ELR (cell line): ENCODE measurements around the gene ELP6.
"Not testable (repeated sequence)": the region's sequence is repeated elsewhere in the genome, so short reads cannot be mapped to it uniquely, and the experiment has no call there.

Experiments
- DNase-seq: peaks from one replicate; pipeline ENCODE4 v3.0.0-alpha.2; 2015; ENCODE audit warnings: low read depth

ELP6 gene

GRCh38 chr3:47512416-47513124 lies 942 bp downstream of the ELP6 start:
- DNase-seq = peak; percentile 41

DNA sequence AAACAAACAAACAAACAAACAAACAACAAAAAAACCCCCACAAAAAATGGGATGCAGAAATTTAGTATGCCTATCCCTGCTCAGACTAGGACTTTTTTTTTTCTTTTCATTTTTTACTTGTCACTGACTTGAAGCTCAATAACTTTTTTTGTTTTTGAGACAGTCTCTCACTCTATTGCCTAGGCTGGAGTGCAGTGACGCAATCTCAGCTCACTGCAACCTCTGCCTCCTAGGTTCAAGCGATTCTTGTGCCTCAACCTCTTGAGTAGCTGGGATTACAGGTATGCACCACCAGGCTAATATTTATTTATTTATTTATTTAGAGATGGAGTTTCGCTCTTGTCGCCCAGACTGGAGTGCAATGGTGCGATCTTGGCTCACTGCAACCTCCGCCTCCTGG lies 8.2 kb downstream of the ELP6 start:
- not testable (repeated sequence) for DNase-seq

GRCh38 chr3:47504113-47504512 lies 9.4 kb downstream of the ELP6 start:
- DNase-seq = no peak

GRCh38 chr3:47503033-47503432 lies 10.5 kb downstream of the ELP6 start:
- no peak for DNase-seq

DNA sequence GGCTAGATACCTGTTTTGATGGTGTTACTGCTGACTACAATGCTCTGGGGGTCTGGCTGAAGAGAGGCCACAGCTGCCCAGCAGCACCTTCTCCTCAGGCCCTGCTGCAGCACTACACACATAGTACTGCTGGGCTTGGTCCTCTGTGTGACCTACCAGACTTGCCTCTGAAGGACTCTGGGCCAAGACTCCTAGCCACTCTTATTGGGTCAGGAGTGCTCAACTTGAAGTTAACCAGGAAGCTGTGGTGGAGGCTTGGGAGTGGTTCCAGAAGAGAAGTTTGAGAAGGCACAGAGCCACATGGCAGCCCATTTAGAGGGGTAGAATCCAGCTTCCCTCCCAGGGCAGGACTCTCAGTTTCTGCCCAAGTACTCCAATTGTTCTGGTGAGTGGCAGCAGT lies 16.6 kb downstream of the ELP6 start:
- no peak for DNase-seq

- no peak for DNase-seq
These were observed 17.6 kb downstream of the ELP6 start for GRCh38 chr3:47495886-47496285.

GRCh38 chr3:47495111-47495510 lies 18.4 kb downstream of the ELP6 start:
- DNase-seq = no peak

DNA sequence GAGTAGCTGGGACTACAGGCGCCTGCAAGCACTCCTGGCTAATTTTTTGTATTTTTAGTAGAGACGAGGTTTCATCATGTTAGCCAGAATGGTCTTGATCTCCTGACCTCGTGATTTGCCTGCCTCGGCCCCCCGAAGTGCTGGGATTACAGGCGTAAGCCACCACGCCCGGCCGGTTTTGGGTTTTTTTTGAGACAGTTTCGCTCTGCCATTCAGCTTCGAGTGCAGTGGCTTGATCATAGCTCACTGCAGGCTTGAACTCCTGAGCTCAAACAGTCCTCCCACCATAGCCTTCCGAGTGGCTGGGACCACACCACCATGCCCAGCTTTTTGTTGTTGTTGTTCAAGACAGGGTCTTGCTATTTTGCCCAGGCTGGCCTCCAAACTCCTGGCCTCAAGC lies 21.7 kb downstream of the ELP6 start:
- DNase-seq = no peak

DNA sequence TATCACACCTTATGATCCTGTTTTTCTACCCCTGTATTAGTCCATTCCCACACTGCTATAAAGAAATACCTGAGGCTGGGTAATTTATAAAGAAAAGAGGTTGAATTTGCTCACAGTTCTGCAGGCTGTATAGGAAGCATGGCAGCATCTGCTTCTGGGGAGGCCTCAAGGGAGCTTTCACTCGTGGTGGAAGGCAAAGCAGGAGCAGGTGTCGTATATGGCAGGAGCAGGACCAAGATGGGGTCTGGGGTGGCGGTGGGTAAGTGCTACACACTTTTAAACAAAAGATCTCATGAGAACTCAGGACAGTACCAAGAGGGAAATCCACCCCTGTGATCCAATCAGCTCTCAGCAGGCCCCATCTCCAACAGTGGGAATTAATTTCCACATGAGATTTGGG lies 22.3 kb downstream of the ELP6 start:
- no peak for DNase-seq

GRCh38 chr3:47487265-47487664 lies 26.2 kb downstream of the ELP6 start:
- DNase-seq = no peak

GRCh38 chr3:47485812-47486211 lies 27.7 kb downstream of the ELP6 start:
- peak; percentile 65 for DNase-seq

- DNase-seq = no peak
These were observed 31.1 kb downstream of the ELP6 start for GRCh38 chr3:47482366-47482765.

DNA sequence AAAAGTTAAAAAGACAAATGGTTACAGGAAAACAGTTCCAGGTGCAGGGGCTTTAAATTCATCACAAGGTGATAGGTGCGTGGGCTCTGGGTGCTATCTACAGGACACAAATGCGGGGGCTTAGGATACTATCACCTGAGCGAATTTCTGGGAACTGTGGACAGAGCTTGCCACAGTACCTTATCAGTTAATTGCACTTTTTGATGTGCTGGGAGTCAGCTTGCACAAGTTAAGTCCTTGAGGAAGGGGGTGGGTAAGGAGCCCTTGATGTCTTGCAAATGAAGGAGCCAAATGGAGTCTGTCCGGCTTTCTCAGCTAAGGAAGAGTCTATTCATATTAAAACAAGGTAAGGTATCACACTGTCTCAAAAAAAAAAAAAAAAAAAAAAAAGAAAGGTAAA lies 31.7 kb downstream of the ELP6 start:
- DNase-seq = not testable (repeated sequence)

GRCh38 chr3:47480267-47480666 lies 33.2 kb downstream of the ELP6 start:
- DNase-seq = not testable (repeated sequence)

DNA sequence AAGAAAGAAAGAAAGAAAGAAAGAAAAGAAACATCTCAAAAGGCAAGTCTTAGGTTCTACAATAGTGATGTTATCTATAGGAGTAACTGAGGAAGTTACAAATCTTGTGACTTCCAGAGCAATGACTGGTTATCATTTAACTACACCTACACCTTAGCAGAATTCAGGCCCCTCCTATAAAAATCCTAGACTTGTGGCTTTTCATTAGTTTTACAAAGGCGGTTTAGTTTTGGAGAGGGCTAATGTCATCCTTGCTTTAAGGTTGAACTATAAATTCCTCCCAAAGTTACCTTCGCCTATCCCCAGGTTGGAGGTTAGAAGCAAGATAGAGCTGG lies 33.7 kb downstream of the ELP6 start:
- no peak for DNase-seq

GRCh38 chr3:47478022-47478421 lies 35.5 kb downstream of the ELP6 start:
- no peak for DNase-seq

GRCh38 chr3:47476644-47477199 lies 36.8 kb downstream of the ELP6 start:
- DNase-seq = no peak

DNA sequence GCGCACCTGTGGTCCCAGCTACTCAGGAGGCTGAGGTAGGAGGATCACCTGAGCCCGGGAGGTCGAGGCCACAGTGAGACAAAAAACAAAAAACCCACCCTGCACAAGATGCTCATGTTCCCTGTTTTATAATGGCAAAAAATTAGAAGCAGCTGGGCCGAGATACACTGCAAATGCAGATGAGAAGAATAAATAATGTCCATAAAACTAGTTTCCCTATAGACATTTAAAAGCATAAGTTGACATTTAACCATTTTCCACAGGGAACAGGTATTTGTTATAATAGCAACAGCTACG lies 37.2 kb downstream of the ELP6 start:
- no peak for DNase-seq

- peak; percentile 86 for DNase-seq
These were observed 37.8 kb downstream of the ELP6 start, which contains the start of gene SCAP for GRCh38 chr3:47475570-47476329. Gene SCAP, minus strand, starts transcription at chr3:47475941. Its CDS starts 32,948 bp downstream, at chr3:47442993.

- DNase-seq = peak; percentile 36
These were observed 38.4 kb downstream of the ELP6 start for GRCh38 chr3:47475029-47475569.

DNA sequence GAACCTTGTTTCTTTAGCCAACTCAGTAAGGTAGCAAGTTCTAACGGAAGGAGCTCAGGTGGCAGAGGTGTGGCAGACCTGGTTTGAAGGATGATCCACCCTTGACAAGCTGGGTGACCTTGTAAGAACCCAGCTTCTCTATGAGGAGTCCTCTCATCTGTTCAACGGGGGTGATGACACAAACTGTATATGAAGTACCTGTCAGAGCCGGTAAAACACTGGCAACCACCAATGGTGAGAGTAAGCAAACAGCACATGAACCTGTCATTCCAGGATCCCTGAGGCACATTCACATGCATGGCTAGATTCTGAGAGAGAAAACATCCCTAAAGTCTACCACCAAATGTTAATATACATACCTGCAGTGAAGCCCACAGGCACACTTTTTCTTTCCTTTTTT lies 40.1 kb downstream of the ELP6 start:
- DNase-seq = no peak

DNA sequence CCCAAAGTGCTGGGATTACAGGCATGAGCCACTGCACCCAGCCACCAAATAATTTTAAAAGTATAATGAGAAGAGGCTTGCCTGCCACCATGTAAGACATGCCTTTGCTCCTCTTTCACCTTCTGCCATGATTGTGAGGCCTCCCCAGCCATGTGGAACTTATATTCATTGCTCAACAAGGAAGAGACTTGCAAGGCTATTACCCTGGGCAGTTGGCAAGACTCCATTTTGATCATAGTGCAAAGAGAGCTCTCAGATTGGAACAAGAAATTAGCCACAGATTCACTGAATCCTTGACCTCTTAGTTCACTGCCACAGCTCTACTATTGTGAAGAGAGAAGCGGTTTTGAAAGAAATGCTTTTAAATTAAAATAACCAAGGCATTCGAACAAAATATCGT lies 43.9 kb downstream of the ELP6 start:
- DNase-seq = no peak

- not testable (repeated sequence) for DNase-seq
These were observed 45.2 kb downstream of the ELP6 start for GRCh38 chr3:47468315-47468714.
